Activated naive CD4-positive, alpha-beta T cell (primary cell): ENCODE measurements around the gene DAGLA.
"Not testable (repeated sequence)": the region's sequence is repeated elsewhere in the genome, so short reads cannot be mapped to it uniquely, and the experiment has no call there.

Experiments
- DNase-seq, 4 experiments: peaks; one replicate each; lab custom pipeline; 2025; lab: John Stamatoyannopoulos, UW

DAGLA gene, protein sequence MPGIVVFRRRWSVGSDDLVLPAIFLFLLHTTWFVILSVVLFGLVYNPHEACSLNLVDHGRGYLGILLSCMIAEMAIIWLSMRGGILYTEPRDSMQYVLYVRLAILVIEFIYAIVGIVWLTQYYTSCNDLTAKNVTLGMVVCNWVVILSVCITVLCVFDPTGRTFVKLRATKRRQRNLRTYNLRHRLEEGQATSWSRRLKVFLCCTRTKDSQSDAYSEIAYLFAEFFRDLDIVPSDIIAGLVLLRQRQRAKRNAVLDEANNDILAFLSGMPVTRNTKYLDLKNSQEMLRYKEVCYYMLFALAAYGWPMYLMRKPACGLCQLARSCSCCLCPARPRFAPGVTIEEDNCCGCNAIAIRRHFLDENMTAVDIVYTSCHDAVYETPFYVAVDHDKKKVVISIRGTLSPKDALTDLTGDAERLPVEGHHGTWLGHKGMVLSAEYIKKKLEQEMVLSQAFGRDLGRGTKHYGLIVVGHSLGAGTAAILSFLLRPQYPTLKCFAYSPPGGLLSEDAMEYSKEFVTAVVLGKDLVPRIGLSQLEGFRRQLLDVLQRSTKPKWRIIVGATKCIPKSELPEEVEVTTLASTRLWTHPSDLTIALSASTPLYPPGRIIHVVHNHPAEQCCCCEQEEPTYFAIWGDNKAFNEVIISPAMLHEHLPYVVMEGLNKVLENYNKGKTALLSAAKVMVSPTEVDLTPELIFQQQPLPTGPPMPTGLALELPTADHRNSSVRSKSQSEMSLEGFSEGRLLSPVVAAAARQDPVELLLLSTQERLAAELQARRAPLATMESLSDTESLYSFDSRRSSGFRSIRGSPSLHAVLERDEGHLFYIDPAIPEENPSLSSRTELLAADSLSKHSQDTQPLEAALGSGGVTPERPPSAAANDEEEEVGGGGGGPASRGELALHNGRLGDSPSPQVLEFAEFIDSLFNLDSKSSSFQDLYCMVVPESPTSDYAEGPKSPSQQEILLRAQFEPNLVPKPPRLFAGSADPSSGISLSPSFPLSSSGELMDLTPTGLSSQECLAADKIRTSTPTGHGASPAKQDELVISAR

DNA sequence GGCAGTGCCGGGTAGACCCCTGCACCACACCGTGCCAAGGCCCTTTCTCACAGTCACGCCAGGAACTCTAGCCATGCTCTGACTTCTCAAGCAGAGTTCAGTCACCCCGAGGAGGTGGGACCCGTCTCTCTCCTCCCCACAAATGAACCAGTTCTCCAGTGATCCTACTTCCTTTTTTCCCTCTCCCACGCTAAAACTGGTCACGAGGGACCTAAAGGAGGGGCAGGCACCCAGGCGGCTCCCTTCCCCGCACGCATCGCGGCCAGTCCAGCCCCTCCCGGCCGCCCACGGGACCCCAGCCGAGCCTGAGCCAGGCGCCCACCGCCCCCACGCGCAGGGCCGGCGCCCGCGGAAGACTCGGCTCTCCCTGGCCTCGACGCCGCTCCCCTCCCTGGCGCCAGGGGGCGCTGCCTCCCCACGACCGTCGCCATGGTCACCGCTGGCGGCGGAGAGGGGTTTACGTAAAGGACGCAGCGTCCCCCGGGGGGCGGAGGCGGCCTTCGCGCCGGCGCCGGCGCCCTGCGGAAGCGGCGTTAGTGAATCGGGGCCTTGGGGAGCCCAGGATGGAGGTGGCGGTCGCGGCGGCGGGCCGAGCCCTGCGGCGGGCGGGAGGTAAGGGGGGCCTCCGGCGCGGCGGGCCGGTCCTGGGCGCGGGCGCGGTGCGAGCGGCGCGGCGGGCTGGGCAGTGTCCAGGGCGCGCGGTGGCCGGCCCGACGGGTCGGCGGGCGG is at the start of gene DAGLA:
DAGLA (plus strand) TSS at position 499 of the 729 bp plus-strand sequence. CDS start 39,765 bp downstream, outside the sequence.
- DNase-seq, result peak; percentile 61 to 77 (median 74)

DNA sequence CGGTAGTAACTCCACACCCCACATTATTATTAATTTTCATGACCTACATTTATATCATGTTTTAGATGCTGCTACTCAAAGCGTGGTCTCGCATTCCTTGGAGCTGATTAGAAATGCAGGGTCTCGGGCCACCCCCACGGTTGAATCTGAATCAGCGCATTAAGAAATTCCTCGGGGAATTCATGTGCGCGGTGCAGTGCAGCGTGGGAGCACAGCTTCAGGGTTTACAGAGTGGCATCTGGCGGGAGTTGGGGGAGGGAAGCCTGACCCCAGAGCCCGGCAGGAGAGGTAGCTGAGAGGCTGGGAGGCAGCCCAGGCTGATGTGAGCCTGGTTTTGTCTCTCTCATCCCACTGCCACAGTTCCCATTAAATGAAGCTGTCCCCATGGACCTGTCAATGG is 48.1 kb upstream of the DAGLA start:
- DNase-seq, result no peak

DNA sequence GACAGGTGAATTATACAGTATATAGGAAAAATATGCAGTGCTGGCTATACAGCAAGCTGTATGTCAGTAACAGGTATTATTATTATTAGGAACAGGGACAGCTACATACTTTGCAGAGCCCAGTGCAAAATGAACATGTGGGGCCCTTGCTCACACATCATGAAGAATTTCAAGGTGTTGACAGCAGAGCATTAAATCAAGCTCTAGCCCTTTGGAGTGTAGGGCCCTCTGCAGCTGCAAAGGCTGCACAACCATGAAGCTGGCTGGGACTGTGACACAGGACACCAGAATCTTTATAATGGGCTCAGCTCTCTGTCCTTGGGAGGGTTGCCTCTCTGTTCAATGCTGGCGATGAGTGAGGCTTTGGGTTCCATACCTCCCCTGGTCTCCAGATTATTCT is 44.9 kb upstream of the DAGLA start:
- DNase-seq, result no peak

DNA sequence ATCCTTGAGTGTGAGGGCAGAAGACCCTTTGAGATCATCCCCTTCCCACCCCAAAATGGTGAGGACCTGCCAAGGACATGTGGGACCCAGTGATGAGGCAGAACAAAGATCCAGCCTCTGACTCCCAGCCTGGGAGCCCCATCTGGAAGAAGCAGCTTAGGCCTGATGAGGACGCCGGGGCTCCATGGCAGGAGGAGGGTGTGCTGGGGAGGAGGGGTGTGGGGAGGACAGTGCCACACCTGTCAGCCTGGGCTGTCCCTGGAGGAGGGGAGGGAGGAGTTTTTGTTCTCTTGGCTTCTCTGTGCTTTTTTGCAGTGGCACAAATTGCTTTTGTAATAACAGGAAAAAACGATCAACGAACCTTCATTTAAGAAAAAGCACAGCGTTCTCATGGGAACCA is 44.4 kb upstream of the DAGLA start:
- no peak for DNase-seq

DNA sequence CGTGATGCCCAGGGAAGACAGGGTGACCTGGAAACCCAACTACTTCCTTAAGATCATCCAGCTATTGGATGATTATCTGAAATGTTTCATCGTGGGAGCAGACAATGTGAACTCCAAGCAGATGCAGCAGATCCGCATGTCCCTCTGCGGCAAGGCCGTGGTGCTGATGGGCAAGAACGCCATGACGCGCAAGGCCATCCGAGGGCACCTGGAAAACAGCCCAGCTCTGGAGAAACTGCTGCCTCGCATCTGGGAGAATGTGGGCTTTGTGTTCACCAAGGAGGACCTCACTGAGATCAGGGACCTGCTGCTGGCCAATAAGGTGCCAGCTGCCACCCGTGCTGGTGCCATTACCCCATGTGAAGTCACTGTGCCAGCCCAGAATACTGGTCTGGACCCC is 43.5 kb upstream of the DAGLA start:
- DNase-seq, result no peak

DNA sequence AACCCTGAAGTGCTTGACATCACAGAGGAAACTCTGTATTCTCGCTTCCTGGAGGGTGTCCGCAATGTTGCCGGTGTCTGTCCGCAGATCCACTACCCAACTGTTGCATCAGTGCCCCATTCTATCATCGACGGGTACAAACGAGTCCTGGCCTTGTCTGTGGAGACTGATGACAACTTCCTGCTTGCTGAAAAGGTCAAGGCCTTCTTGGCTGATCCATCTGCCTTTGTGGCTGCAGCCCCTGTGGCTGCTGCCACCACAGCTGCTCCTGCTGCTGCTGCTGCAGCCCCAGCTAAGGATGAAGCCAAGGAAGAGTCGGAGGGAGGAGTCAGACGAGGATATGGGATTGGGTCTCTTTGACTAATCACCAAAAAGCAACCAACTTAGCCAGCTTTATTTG is 42.9 kb upstream of the DAGLA start:
- no peak for DNase-seq

DNA sequence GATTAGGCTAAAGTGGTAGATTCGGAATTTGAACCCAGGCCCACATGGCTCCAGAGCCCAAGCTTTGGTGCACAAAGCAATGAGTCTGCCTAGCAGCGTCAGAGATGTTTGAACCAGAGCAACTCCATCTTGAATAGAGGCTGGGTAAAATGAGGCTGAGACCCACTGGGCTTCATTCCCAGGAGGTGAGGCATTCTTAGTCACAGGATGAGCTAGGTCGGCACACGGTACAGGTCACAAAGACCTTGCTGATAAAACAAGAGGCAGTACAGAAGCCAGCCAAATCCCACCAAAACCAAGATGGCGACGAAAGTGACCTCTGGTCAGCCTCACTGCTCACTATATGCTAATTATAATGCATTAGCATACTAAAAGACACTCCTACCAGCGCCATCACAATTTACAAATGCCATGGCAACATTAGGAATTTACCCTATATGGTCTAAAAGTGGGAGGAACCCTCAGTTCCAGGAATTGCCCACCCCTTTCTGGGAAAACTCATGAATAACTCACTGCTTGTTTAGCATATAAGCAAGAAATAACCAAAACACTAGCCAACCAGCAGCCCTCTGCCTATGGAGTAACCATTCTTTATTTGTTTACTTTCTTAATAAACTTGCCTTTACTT is 40.3 kb upstream of the DAGLA start:
- no peak for DNase-seq

DNA sequence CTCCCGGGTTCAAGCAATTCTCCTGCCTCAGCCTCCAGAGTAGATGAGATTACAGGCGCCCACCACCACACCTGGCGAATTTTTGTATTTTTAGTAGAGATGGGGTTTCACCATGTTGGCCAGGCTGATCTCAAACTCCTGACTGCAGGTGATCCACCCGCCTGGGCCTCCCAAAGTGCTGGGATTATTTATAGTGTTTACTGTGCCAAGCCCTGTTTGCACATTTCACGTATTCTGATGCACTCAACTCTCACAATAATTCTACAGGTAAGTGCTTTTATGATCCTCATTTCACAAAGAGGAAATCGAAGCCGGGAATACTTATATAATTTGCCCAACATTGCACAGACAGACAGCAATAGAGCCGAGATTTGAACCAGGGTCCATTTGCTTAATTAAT is 38.0 kb upstream of the DAGLA start:
- no peak for DNase-seq

DNA sequence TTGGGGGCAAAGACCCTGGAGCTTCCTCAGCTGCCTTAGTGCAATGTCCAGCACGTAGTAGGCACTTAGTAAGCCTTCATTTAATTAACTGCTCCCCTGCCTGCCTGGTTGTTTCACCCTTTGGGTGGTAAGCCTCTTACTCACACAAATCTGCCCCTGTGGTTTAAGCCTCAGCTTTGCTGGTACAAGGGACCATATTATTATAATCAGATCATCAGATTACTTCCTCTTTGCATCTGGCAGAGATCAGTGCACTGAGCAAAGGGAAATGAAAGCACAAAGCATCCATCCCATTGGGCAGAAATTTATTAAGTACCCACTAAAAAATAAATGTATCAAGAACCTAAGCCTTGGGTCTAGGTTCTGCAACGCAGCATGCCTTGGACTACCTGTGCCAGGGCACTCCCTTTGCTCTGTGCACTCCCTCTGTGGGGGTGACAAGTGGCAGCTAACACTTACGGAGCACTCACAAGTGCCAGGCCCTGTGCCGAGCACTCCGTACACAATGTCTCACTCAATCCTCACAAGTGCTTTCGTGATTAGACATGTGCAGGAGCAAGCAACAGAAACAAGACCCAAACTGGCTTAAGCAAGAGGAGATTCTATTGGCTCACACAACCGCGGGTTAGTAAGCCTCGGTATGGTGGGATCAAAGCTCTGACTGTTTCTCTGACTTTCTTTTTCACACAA is 34.9 kb upstream of the DAGLA start:
- no peak for DNase-seq

DNA sequence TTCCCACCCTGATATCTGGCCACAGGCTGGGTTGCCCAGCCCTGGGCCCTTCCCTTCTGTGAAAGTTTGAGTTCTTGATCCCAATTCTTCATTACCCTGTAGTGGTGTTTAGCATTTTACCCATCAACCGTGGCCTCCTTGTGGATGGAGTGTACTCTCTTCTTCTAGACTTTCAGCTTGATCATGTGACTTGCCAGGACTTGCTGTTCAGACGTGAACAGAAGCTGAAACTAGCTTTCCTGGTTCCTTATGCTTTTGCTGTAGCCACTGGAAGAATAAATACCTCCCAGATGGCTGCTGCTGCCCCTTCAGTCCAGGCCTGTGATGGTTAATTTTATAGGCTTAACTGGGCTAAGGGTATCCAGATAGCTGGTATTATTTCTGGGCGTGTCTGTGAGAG is 32.7 kb upstream of the DAGLA start:
- DNase-seq, result no peak

DNA sequence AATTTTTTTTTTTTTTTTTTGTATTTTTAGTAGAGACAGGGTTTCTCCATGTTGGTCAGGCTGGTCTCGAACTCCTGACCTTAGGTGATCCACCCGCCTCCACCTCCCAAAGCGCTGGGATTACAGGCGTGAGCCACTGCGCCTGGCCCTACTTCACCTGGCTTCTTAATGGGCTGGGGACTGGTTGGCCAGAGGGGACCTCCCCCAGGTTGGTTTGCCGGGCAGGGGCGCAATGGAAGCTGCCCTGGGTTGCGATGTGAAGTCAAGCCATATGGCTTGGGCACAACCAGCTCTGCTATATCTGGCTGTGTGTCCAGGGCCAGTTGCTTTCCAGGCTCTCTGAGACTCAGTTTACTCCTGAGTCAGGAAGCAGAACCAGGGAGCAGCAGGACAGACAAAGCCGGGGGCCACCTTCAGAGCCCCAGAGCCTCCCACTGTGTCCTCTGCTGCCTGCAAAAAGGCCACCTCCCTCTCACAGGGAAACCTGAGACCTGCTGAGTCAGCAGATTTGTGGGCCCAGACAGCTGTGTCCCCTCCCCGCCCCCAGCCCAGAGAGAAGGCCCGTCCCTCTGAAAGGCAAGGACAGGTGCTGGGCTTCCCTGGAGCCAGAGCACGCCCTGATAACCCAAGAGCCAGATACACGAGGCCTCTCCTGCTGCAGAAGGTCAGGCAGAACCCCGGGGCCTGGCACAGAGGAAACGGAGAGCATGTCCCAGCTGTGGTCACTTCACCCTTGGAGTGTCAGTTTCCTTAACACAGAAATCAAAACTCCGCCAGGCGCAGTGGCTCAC is 29.2 kb upstream of the DAGLA start:
- no peak for DNase-seq

DNA sequence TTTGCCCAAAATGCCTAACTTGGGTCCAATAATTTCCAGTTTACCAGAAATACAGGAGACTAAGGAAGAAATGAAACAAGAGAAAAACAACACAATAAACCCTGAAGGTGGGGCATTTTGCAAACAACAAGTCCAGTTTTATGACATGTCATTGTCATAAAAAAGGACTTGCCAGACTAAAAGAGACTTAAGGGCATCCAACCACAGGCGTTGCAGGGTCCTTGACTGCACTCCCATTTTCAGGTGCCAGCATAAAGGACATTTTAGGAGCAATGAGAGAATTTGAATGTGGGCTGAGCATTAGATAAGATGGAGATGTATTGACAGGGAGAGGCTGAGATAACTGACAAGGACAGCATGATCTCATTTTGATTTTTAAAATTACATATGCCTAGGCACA is 28.1 kb upstream of the DAGLA start:
- DNase-seq, result no peak

DNA sequence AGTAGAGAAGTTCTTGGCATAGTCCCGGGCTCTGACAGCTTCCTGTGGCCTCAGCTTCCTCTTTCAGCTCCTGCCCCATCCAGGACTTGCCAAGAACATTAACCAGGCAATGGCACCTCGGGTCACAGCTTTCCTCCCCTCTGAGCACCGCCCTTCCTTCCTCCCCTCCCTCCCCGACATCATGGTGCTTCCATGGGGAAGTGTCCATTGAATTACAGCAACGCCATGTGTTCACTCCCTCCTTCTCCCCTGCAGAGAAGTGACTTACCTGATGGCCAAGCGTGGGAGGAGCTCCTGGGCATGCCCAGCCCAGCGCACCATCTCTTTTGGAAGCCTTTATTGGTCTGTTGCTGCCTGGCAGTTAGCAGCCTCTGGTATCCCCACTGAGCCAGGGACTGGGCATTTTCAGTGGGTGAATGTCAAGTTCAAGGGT is 25.8 kb upstream of the DAGLA start:
- DNase-seq, result no peak

DNA sequence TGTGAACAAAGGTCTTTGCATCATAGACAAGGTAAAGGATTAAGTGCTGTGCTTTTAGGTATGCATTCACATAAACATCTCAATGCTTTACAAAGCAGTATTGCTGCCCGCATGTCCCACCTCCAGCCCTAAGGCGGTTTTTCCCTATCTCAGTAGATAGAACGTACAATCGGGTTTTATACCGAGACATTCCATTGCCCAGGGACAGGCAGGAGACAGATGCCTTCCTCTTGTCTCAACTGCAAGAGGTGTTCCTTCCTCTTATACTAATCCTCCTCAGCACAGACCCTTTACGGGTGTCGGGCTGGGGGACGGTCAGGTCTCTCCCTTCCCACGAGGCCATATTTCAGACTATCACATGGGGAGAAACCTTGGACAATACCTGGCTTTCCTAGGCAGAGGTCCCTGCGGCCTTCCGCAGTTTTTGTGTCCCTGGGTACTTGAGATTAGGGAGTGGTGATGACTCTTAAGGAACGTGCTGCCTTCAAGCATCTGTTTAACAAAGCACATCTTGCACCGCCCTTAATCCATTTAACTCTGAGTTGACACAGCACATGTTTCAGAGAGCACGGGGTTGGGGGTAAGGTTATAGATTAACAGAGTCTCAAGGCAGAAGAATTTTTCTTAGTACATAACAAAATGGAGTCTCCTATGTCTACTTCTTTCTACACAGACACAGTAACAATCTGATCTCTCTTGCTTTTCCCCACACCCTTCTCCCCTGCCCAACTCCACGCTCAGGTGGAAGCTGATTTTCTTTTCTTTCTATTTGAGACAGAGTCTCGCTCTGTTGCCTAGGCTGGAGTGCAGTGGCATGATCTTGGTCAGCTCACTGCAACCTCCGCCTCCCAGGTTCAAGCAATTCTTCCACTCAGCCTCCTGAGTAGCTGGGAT is 24.7 kb upstream of the DAGLA start:
- DNase-seq, result not testable (repeated sequence)

DNA sequence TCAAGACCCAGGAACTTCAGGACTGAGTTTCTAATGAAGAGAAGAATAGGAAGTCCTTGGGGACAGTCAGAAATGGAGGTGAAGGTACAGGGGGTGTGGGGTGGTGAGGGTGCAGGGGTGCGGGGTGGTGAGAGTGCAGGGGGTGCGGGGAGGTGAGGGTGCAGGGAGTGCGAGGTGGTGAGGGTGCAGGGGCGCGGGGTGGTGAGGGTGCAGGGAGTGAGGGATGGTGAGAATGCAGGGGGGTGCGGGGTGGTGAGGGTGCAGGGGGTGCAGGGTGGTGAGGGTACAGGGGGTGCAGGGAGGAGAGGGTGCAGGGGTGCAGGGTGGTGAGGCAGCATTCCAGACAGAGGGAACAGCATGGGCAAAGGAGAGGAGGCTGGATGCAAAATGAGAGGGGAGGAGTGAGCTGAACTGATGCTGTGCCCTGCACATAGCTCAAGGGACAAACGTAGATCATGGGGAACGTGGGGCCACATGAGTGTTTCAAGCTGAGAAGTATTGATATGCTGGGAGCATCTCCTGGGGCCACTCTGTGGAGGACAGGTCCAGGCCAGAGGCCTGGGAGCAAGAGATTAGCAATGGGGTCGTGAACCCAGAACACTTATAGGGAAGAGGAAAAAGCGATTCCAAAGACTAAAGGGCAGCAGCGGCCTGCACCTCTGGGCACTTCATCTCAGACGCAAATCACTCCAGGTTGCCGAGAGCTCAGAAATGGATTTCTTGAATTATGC is 23.7 kb upstream of the DAGLA start:
- DNase-seq, result no peak

DNA sequence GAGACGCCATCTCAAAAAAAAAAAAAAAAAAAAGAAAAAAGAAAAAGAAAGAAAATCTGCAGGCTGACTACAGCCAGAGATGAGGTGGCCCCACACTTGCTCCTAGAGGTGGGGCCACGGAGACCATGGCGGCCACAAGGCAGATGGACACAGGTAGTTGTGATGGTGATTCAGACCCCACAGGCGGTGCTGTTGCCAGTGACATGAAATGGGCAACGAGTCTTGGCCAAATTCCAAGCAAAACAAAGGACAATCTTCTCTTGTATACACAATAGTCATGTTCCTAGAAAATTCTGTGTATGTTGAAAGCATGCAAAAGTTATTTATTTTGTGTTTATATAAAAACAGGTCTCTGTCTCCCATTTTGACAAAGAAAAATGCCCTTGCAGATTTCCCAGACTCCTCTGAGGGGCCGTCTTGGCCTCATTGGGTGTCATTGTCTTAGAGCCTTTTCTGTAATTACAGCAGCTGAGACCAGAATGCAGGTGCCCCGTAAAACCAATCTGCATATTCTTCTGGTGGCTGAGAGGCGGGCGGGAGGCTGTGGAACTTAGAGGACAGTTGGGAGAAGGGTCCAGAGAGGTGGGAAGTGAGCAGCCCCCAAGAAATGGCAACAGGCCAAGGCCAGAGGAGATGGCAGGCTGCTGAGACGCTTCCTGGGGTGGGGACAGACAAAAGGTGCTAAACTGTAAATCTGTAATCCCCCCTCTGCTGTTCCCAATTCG is 22.5 kb upstream of the DAGLA start:
- DNase-seq, result no peak

DNA sequence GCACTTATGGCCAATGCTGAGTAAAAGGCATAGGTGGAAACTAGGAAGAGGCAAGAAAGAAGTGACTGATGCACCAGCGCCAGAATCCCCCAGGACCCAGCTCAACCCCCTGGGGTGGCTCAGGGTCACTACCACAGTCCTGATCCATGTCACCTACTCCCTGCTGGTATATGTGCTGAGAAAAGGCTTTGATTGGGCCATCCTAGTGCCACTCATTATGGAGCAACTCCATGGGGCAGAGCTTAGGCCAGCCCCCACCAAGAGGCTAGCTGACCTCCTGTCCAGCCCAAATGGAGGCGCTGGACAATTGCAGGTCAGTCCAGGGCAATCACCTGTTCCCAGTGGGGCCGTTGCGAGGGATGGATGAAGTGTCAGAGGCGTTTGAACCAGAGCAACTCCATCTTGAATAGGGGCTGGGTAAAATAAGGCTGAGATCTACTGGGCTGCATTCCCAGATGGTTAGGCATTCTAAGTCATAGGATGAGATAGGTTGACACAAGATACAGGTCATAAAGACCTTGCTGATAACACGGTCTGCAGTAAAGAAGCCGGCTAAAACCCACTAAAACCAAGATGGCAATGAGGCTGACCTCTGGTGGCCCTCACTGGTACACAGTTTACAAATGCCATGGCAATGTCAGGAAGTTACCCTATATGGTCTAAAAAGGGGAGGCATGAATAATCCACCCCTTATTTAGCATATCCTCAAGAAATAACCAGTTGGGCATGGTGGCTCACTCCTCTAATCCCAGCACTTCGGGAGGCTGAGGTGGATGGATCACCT is 20.6 kb upstream of the DAGLA start:
- DNase-seq, result no peak
